Measurements from ENCODE around the gene FLT4.

GRCh38 chr5:180646289-180646962, 3.0 kb downstream of the FLT4 start:
- TF ChIP-seq TEAD4 (IDR thresholded peaks at IDR 0.05) = no peak
- TF ChIP-seq YY1 (IDR thresholded peaks at IDR 0.05; ENCODE audit: low read depth) = no peak
- TF ChIP-seq EP300 (IDR thresholded peaks at IDR 0.05; ENCODE audit: borderline replicate concordance) = no peak
- TF ChIP-seq RAD21 (IDR thresholded peaks at IDR 0.05; ENCODE audit: low read depth) = no peak

Data from Ishikawa (cell line).